T-cell (primary cell): Measurements from ENCODE around the gene TCERG1L. TPM values are rescaled to one million over a fixed set of nuclear protein-coding genes. Genes with fewer than 3 reads are reported as not detected.

Experiments
- ATAC-seq, 4 experiments: fragments of 200-7000 bp in 3 of 4; fragments of 150-1000 bp in 1 of 4; cut with Tn5 transposase; replicated peaks in 1 of 4; 1 replicate in 3 of 4; 2 replicates in 1 of 4; pipeline ENCODE4 v1.10.0; 2021; ENCODE audit warnings: moderate library complexity in 3 of 4, mild to moderate bottlenecking in 2 of 4, moderate number of reproducible peaks in 1 of 4
- CTCF ChIA-PET, 2 donors: fragments of 300-600 bp; sonication (Branson Sonifier 250); formaldehyde crosslinking; loops; one replicate each; lab custom pipeline; 2022; ENCODE audit warnings: antibody characterized with exemption in 2 of 2; lab: Charles Lee
- POLR2A ChIA-PET, 2 donors: fragments of 300-600 bp; sonication (Branson Sonifier 250); formaldehyde crosslinking; loops; one replicate each; lab custom pipeline; 2022; ENCODE audit warnings: antibody characterized with exemption in 2 of 2; lab: Charles Lee
- DNase-seq, 35 experiments: peaks; one replicate each; pipeline versions ENCODE4 v3.0.0 to v3.0.0-alpha.2; 2013 to 2023
- H3K27ac ChIP-seq: one replicate; pipeline ENCODE4 v1.5.1; 2013; ENCODE audit warnings: low read length
- H3K27me3 ChIP-seq, 2 experiments: replicated peaks in 1 of 2; 1 replicate in 1 of 2; 2 replicates in 1 of 2; pipeline versions ENCODE4 v1.6.1 to v1.7.0; 2013; ENCODE audit warnings: low read length in 1 of 2, mixed read lengths in 1 of 2; ENCODE audit not compliant: control insufficient read depth in 2 of 2, insufficient read depth in 2 of 2; ENCODE audit errors: extremely low read depth in 1 of 2
- H3K36me3 ChIP-seq, 2 donors: 1 replicate in 1 of 2; 2 replicates in 1 of 2; pipeline versions ENCODE4 v1.6.1 to v1.7.0; 2013; ENCODE audit warnings: low read length in 1 of 2; ENCODE audit not compliant: control insufficient read depth in 2 of 2, insufficient read depth in 1 of 2; ENCODE audit errors: extremely low read depth in 1 of 2
- H3K4me1 ChIP-seq, 2 experiments: 1 replicate in 1 of 2; 2 replicates in 1 of 2; pipeline versions ENCODE4 v1.6.1 to v1.7.0; 2013; ENCODE audit warnings: low read length in 2 of 2, mixed read lengths in 1 of 2; ENCODE audit not compliant: insufficient read depth in 2 of 2, control insufficient read depth in 1 of 2; ENCODE audit errors: extremely low read depth in 1 of 2
- H3K4me3 ChIP-seq, 2 donors: 1 replicate in 1 of 2; 2 replicates in 1 of 2; pipeline versions ENCODE4 v1.5.1 to v1.7.0; 2013; ENCODE audit warnings: mild to moderate bottlenecking in 2 of 2, low read length in 1 of 2, moderate library complexity in 1 of 2; ENCODE audit not compliant: control insufficient read depth in 1 of 2; ENCODE audit errors: extremely low read depth in 1 of 2
- H3K9me3 ChIP-seq: 2 replicates; pipeline ENCODE4 v1.7.0; 2013
- H3K27ac Mint-ChIP-seq, 2 donors: one replicate each; pipeline ENCODE4 v1.8.0; 2020 to 2021; ENCODE audit warnings: mild to moderate bottlenecking in 2 of 2, mixed read lengths in 2 of 2
- H3K27me3 Mint-ChIP-seq, 2 donors: one replicate each; pipeline ENCODE4 v1.8.0; 2021 to 2022; ENCODE audit warnings: mixed read lengths in 2 of 2
- H3K36me3 Mint-ChIP-seq: one replicate; pipeline ENCODE4 v1.8.0; 2021; ENCODE audit warnings: mixed read lengths
- H3K4me1 Mint-ChIP-seq, 3 donors: one replicate each; pipeline ENCODE4 v1.8.0; 2020 to 2022; ENCODE audit warnings: mixed read lengths in 3 of 3, mild to moderate bottlenecking in 1 of 3
- H3K4me3 Mint-ChIP-seq, 3 donors: one replicate each; pipeline ENCODE4 v1.8.0; 2020 to 2022; ENCODE audit warnings: mild to moderate bottlenecking in 3 of 3, mixed read lengths in 3 of 3, moderate library complexity in 3 of 3
- H3K9me3 Mint-ChIP-seq, 3 donors: one replicate each; pipeline ENCODE4 v1.8.0; 2020 to 2022; ENCODE audit warnings: mixed read lengths in 3 of 3
- WGBS: methylation state at CpG from one replicate; pipeline ENCODE4 v1.1.5; 2013; ENCODE audit warnings: missing lambda C conversion rate; ENCODE audit not compliant: insufficient coverage; 5-methylcytosine and 5-hydroxymethylcytosine counted together
- total RNA-seq, 35 experiments: library from RNA in 6 of 35; stranded (reverse) in 6 of 35; fragments of 120-200 nt in 1 of 35; gene quantifications; one replicate each; pipeline versions ENCODE4 v1.2.1 to v1.2.4 and lab custom pipeline; 2013 to 2026

The TCERG1L gene
- total RNA-seq, 5 donors from 2014 or later (not counting 1 experiment from before 2014, with no cell fraction given): 0.13 to 0.29 (median 0.21) TPM; not detected in 1

GRCh38 chr10:131277278-131277677 is 34.2 kb downstream of the TCERG1L start:
- Histone ChIP-seq H3K9me3 (no peaks in the 10 kb centered on the region), H3K27ac (no peak overlapping the region), H3K27me3 (peaks cover 0 to 22% of the 10 kb centered on the region in 2 experiments), H3K4me3 (no peak overlapping the region), H3K36me3 (no peaks in the 10 kb centered on the region), H3K4me1 (no peaks in the 10 kb centered on the region)
- Mint-ChIP-seq H3K27ac (no peak overlapping the region), H3K9me3 (no peaks in the 10 kb centered on the region), H3K4me1 (no peaks in the 10 kb centered on the region), H3K4me3 (no peak overlapping the region), H3K27me3 (no peaks in the 10 kb centered on the region), H3K36me3 (no peaks in the 10 kb centered on the region)
- CTCF ChIA-PET: no interaction called here
- POLR2A ChIA-PET: interaction anchor here in 1 of 2 donors (0.6 kb wide), 1 partner anchor 1292 kb away, joined by 6 read pairs; no protein-coding TSS in a partner anchor
- ATAC-seq (no peak), DNase-seq (no peak)
- 71% methylated on average over 12 of the region's 12 CpGs for WGBS

GRCh38 chr10:131275691-131276090 is 35.8 kb downstream of the TCERG1L start:
- no peak overlapping the region for H3K4me3 Mint-ChIP-seq
- ChIA-PET POLR2A (no interaction called here), CTCF (no interaction called here)

GRCh38 chr10:131274883-131275282 is 36.6 kb downstream of the TCERG1L start:
- no peaks in the 10 kb centered on the region for H3K9me3 ChIP-seq
- DNase-seq (no peak), ATAC-seq (no peak)
- H3K36me3 ChIP-seq: no peaks in the 10 kb centered on the region
- Mint-ChIP-seq H3K27ac (no peak overlapping the region), H3K36me3 (no peaks in the 10 kb centered on the region), H3K4me1 (no peaks in the 10 kb centered on the region), H3K27me3 (peaks cover 0 to 3% of the 10 kb centered on the region in 2 donors), H3K4me3 (no peak overlapping the region), H3K9me3 (no peaks in the 10 kb centered on the region)
- no peak overlapping the region for H3K4me3 ChIP-seq
- peaks cover 0 to 25% of the 10 kb centered on the region in 2 experiments for H3K27me3 ChIP-seq
- ChIA-PET CTCF (no interaction called here), POLR2A (no interaction called here)
- no peaks in the 10 kb centered on the region for H3K4me1 ChIP-seq
- 75% methylated on average over 5 of the region's 5 CpGs for WGBS
- H3K27ac ChIP-seq: no peak overlapping the region

More at GRCh38 chr10:131275691-131276090, 35.8 kb downstream of the TCERG1L start:
- WGBS: 72% methylated on average over 4 of the region's 4 CpGs
- Mint-ChIP-seq H3K4me1 (no peaks in the 10 kb centered on the region), H3K27ac (no peak overlapping the region), H3K9me3 (no peaks in the 10 kb centered on the region), H3K27me3 (no peaks in the 10 kb centered on the region), H3K36me3 (no peaks in the 10 kb centered on the region)
- DNase-seq: no peak
- H3K27me3 ChIP-seq: peaks cover 0 to 25% of the 10 kb centered on the region in 2 experiments
- H3K4me3 ChIP-seq: no peak overlapping the region
- no peak for ATAC-seq
- no peaks in the 10 kb centered on the region for H3K36me3 ChIP-seq
- no peaks in the 10 kb centered on the region for H3K9me3 ChIP-seq
- H3K27ac ChIP-seq: no peak overlapping the region
- no peaks in the 10 kb centered on the region for H3K4me1 ChIP-seq

DNA sequence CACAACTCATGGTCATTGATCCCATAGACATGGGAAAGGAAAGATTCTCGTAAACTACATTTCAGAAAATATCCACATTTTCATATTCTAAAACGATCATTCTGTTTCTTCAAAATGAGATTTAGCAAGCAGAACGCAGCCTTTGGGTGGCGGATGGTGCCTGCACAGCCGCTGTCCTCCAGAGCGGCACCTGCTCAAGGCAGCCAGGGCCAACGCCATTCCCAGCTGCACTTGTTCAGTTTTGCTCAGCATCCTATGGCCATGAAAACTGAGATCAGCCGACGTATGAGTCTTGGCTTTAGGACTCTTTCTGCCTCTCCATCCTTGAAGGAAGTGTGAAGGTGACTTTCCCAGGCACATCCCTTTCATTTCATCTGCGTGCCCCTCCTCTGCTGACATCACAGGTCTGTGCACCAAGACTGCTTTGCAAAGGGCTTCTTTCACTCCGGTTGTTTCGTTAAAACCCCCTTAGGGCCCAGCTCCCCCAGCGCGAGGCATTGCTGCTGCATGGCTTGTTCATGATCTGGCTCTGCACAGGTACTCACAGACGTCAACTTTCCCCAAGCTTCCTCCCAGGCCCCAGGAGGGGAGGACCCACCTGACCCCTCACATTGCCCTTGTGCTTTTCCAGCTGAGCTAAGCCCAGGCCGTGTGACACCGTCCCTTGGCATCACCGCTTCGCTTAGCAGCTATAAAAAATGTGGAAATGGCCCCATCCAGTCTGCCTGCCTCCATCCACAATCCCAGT is 37.2 kb downstream of the TCERG1L start:
- no peaks in the 10 kb centered on the region for H3K4me1 Mint-ChIP-seq
- H3K9me3 ChIP-seq: no peaks in the 10 kb centered on the region
- ATAC-seq (no peak), DNase-seq (no peak)
- H3K27ac ChIP-seq: no peak overlapping the region
- no peak overlapping the region for H3K27ac Mint-ChIP-seq
- ChIA-PET POLR2A (no interaction called here), CTCF (no interaction called here)
- peaks cover 0 to 20% of the 10 kb centered on the region in 2 experiments for H3K27me3 ChIP-seq
- H3K27me3 Mint-ChIP-seq: peaks cover 0 to 6% of the 10 kb centered on the region in 2 donors
- H3K4me3 Mint-ChIP-seq: no peak overlapping the region
- no peaks in the 10 kb centered on the region for H3K36me3 ChIP-seq
- H3K36me3 Mint-ChIP-seq: no peaks in the 10 kb centered on the region
- 86% methylated on average over 15 of the region's 19 CpGs for WGBS
- H3K9me3 Mint-ChIP-seq: no peaks in the 10 kb centered on the region
- no peaks in the 10 kb centered on the region for H3K4me1 ChIP-seq
- no peak overlapping the region for H3K4me3 ChIP-seq

GRCh38 chr10:131273476-131273875 is 38.0 kb downstream of the TCERG1L start:
- Histone ChIP-seq H3K27me3 (peaks cover 0 to 12% of the 10 kb centered on the region in 2 experiments), H3K36me3 (no peaks in the 10 kb centered on the region), H3K9me3 (no peaks in the 10 kb centered on the region), H3K4me3 (no peak overlapping the region), H3K4me1 (no peaks in the 10 kb centered on the region), H3K27ac (no peak overlapping the region)
- no peak overlapping the region for H3K4me3 Mint-ChIP-seq
- H3K27me3 Mint-ChIP-seq: peaks cover 0 to 6% of the 10 kb centered on the region in 2 donors
- no peaks in the 10 kb centered on the region for H3K4me1 Mint-ChIP-seq
- ATAC-seq (no peak), DNase-seq (no peak)
- CTCF ChIA-PET: no interaction called here
- POLR2A ChIA-PET: no interaction called here
- H3K9me3 Mint-ChIP-seq: no peaks in the 10 kb centered on the region
- 87% methylated on average over 10 of the region's 10 CpGs for WGBS
- H3K36me3 Mint-ChIP-seq: no peaks in the 10 kb centered on the region
- no peak overlapping the region for H3K27ac Mint-ChIP-seq

DNA sequence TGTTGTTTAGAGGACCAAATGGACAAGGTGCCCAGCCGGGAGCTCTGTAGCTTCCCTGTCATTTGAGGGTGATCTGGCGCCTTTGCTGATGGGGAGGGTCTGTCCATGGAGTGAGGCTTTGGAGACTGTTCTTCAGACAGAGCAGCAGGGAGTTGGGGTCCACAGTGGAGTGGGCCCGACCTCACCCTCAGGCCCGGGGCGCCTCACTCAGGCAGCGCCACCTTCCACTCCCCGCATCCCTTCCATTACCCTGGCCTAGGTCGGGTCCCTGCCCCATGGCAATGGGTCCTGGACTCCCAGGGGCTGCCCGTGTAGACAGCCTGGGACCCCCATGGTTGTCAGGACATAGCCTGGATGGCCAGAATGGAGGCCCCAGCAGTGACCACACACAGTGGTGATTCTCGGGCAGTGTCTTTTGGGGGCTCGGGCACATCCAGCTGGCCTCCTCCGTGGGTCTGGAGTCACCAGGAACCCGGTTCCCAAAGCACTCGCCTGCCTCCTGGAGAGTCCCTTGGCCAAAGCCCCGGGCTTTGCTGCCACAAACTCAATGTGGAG is 38.5 kb downstream of the TCERG1L start:
- WGBS: 75% methylated on average over 13 of the region's 15 CpGs
- ChIA-PET POLR2A (no interaction called here), CTCF (no interaction called here)
- Mint-ChIP-seq H3K27ac (no peak overlapping the region), H3K9me3 (no peaks in the 10 kb centered on the region), H3K4me1 (no peaks in the 10 kb centered on the region), H3K36me3 (no peaks in the 10 kb centered on the region), H3K27me3 (peaks cover 0 to 6% of the 10 kb centered on the region in 2 donors), H3K4me3 (no peak overlapping the region)
- Histone ChIP-seq H3K9me3 (no peaks in the 10 kb centered on the region), H3K36me3 (no peaks in the 10 kb centered on the region), H3K4me3 (no peak overlapping the region), H3K27ac (no peak overlapping the region), H3K27me3 (peaks cover 0 to 10% of the 10 kb centered on the region in 2 experiments), H3K4me1 (no peaks in the 10 kb centered on the region)
- ATAC-seq (no peak), DNase-seq (no peak)
